ENCODE data around the gene KIAA1549. TPM values are rescaled to one million over a fixed set of nuclear protein-coding genes. Genes with fewer than 3 reads are reported as not detected.

Gene KIAA1549
- total RNA-seq, 4 donors from 2014 or later: 0.11 to 2.1 (median 0.28) TPM

DNA sequence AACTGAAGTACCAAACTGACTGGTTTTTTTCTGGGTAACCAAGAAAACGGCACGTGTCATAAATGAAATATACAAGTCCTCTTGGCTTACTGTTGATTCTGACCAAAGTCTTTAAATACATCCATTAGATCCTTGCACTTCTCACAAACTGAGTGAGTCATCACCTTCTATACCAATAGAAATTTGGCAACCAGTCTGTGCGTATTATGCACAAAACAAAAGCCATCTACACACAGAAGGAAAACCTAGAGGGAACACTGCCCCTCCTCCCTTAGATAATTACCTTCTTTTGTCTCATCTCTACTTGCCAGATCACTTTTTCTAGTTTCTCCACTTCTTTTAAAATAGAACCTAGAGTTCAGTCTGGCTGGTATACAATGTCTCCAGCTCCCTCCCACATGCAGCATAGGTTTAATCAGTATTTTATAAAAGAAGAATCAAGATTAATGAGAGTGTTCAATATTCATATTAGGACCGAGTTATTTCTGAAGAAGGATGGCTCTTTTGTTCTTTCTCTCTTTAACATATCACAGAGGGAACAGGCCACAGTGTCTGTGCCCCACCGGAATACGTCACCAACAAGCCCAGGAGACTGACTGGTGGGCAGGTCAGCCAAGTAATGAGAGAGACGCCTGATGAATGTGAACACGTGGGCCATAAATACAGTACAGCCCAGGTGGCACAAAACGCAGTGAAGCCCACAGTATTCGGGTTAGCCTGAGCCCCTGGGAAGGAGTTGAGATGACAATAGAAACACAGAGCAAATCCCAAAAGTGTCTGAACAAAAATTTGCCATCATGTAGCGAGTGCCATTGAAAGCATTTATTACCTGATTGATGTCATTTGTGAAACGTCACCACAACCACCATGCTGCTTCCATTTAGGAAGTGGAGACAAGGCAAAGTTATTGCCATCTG lies 91.3 kb downstream of the KIAA1549 start:
- Histone ChIP-seq H3K9me3 (no peaks in the 10 kb centered on the region), H3K27me3 (no peaks in the 10 kb centered on the region), H3K36me3 (no peaks in the 10 kb centered on the region), H3K27ac (no peak overlapping the region), H3K4me1 (peaks cover 0 to 31% (median 6%) of the 10 kb centered on the region in 3 donors), H3K4me3 (no peak overlapping the region)
- no peak for TF ChIP-seq POLR2A (IDR thresholded peaks at IDR 0.05)
- TF ChIP-seq, protein P1, sequence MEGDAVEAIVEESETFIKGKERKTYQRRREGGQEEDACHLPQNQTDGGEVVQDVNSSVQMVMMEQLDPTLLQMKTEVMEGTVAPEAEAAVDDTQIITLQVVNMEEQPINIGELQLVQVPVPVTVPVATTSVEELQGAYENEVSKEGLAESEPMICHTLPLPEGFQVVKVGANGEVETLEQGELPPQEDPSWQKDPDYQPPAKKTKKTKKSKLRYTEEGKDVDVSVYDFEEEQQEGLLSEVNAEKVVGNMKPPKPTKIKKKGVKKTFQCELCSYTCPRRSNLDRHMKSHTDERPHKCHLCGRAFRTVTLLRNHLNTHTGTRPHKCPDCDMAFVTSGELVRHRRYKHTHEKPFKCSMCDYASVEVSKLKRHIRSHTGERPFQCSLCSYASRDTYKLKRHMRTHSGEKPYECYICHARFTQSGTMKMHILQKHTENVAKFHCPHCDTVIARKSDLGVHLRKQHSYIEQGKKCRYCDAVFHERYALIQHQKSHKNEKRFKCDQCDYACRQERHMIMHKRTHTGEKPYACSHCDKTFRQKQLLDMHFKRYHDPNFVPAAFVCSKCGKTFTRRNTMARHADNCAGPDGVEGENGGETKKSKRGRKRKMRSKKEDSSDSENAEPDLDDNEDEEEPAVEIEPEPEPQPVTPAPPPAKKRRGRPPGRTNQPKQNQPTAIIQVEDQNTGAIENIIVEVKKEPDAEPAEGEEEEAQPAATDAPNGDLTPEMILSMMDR (IDR thresholded peaks at IDR 0.05): no peak
- intact Hi-C loops (cut with DNase I): loop anchor here (10.0 kb wide), 1 partner anchor 185 kb away; no protein-coding TSS in a partner anchor
- DNase-seq: no peak
- WGBS, 2 donors: 63 to 71% methylated on average over 12 of the region's 12 CpGs

DNA sequence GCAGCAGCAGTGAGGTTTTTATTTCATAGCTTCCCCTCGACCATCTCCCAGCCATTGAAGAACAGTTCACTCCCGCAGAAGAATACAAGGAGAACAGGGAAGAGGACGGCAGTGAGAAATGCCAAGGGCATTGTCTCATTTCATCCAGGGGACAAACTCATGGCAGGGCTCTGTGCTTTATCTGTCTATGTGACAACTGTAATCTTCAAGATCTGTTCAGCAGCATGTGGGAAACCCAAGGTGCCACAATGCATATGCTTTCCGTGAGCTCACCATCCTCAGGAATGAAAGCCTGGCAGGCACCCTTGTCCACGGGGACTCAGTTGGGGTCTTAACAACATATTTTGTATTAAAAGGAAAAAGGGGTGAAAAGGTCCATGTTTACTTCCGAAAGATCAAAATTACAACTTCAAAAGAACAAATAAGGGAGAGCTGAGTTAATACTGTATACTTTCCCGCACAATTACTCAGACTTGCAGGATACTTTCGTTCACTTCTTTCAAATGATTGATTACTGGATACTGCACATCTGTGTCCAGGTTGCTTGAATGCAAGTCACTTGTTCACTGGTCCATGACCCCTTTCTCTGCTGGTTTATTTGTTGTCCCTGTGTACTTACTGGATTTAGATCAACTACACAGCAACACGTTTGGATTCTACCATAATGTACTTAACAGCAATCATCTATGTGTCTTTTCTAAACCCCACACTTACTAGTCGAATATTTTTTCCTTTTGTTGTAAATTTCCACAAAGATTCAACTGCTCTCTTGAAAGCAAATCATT lies 93.1 kb downstream of the KIAA1549 start:
- Histone ChIP-seq H3K27me3 (no peaks in the 10 kb centered on the region), H3K4me3 (no peak overlapping the region), H3K36me3 (no peaks in the 10 kb centered on the region), H3K9me3 (no peaks in the 10 kb centered on the region), H3K27ac (no peak overlapping the region), H3K4me1 (peaks cover 0 to 31% (median 6%) of the 10 kb centered on the region in 3 donors)
- TF ChIP-seq, protein P1 (IDR thresholded peaks at IDR 0.05): no peak
- TF ChIP-seq POLR2A (IDR thresholded peaks at IDR 0.05): no peak
- intact Hi-C loops (cut with DNase I): loop anchor here (10.0 kb wide), 1 partner anchor 187 kb away; no protein-coding TSS in a partner anchor
- 77 to 81% methylated on average over 10 of the region's 10 CpGs for WGBS, 2 donors
- DNase-seq: no peak

DNA sequence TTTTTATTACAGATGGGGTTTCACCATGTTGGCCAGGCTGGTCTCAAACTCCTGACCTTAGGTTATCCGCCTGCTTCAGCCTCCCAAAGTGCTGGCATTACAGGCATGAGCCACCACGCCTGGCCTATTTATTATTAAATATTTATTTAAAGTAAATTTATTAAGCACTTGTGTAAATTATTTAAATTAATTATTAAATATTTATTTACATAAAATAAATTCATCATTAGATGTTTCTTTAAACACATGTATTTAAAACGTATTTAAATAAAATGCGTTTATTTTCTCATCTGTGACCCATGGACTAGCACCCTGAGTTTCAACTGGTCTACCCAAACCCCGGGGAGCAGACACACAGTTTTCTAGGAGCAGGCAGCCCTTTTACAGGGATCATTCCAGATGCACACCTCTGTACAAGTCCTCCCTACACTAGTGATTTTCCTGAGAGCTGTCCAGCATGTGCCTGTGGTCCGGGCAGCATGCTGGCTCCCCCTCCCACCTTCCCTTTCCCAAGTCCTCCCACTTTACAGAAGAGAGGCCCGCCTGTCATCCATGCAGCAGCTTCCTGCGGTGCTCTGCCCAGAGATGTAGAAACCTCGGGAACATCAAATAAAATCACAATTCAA lies 94.0 kb downstream of the KIAA1549 start:
- H3K4me1 ChIP-seq: peaks cover 0 to 31% (median 6%) of the 10 kb centered on the region in 3 donors
- no peak for DNase-seq
- no peaks in the 10 kb centered on the region for H3K36me3 ChIP-seq
- 88 to 92% methylated on average over 5 to 9 of the region's 9 CpGs for WGBS, 2 donors
- H3K27ac ChIP-seq: no peak overlapping the region
- H3K9me3 ChIP-seq: no peaks in the 10 kb centered on the region
- no peaks in the 10 kb centered on the region for H3K27me3 ChIP-seq
- TF ChIP-seq, protein P1 (IDR thresholded peaks at IDR 0.05): no peak
- TF ChIP-seq POLR2A (IDR thresholded peaks at IDR 0.05): no peak
- no peak overlapping the region for H3K4me3 ChIP-seq
- intact Hi-C loops (cut with DNase I): loop anchor here (10.0 kb wide), 1 partner anchor 188 kb away; no protein-coding TSS in a partner anchor

DNA sequence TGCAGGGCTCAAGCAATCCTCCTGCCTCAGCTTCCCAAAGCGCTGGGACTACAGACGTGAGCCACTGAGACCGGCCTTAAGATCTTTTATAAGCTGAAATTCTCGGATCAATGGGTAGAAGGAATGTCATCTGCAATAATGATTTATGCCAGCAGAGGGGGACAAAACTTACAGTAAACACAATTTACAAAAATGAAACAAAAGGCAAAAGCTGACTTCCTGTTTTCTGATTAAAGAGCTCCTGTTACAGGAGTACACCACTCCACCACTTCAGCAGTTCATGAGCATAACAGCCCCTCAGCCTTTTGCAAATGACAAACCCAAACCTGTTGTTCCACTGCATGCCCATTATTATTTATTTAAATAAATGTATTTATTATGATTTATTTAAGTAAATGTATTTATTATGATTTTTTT lies 94.7 kb downstream of the KIAA1549 start:
- Histone ChIP-seq H3K4me3 (no peak overlapping the region), H3K27ac (no peak overlapping the region), H3K36me3 (no peaks in the 10 kb centered on the region), H3K9me3 (no peaks in the 10 kb centered on the region), H3K27me3 (no peaks in the 10 kb centered on the region), H3K4me1 (peaks cover 0 to 29% (median 6%) of the 10 kb centered on the region in 3 donors)
- DNase-seq: no peak
- intact Hi-C loops (cut with DNase I): loop anchor here (10.0 kb wide), 1 partner anchor 188 kb away; no protein-coding TSS in a partner anchor
- TF ChIP-seq POLR2A (IDR thresholded peaks at IDR 0.05): no peak
- TF ChIP-seq, protein P1 (IDR thresholded peaks at IDR 0.05): peak; percentile 49 to 76 (median 64)
- 29 to 40% methylated on average over 3 to 4 of the region's 4 CpGs for WGBS, 2 donors
